Common myeloid progenitor, CD34-positive (primary cell): Measurements from ENCODE around the gene IFIT5.

Experiments
- CTCF ChIA-PET: fragments of 350-600 bp; sonication (Branson Sonifier 250); formaldehyde crosslinking; loops from one replicate; lab custom pipeline; 2021; ENCODE audit warnings: antibody characterized with exemption; lab: Charles Lee
- POLR2A ChIA-PET: fragments of 350-600 bp; sonication (Branson Sonifier 250); formaldehyde crosslinking; loops from one replicate; lab custom pipeline; 2021; ENCODE audit warnings: antibody characterized with exemption; lab: Charles Lee
- DNase-seq, 3 donors: peaks; one replicate each; pipeline versions ENCODE4 v3.0.0 to v3.0.0-alpha.2; 2013
- H3K27ac ChIP-seq, 2 experiments: 1 replicate in 1 of 2; 2 replicates in 1 of 2; pipeline ENCODE4 v1.7.0; 2013; ENCODE audit warnings: inconsistent platforms in 2 of 2, low read length in 2 of 2, mild to moderate bottlenecking in 2 of 2, low read depth in 1 of 2, moderate library complexity in 1 of 2; ENCODE audit not compliant: severe bottlenecking in 2 of 2, insufficient read depth in 1 of 2, poor library complexity in 1 of 2
- H3K27me3 ChIP-seq, 5 experiments: replicated peaks in 2 of 5; 1 replicate in 3 of 5; 2 replicates in 2 of 5; pipeline versions ENCODE4 v1.6.1 to v1.7.0; 2013; ENCODE audit warnings: low read length in 4 of 5, mild to moderate bottlenecking in 2 of 5, moderate library complexity in 2 of 5, inconsistent platforms in 1 of 5; ENCODE audit not compliant: insufficient read depth in 5 of 5, control insufficient read depth in 4 of 5
- H3K36me3 ChIP-seq, 4 experiments: 1 replicate in 2 of 4; 2 replicates in 2 of 4; pipeline versions ENCODE4 v1.6.1 to v1.7.0; 2013; ENCODE audit warnings: low read length in 3 of 4, control low read depth in 1 of 4, mild to moderate bottlenecking in 1 of 4; ENCODE audit not compliant: control insufficient read depth in 4 of 4, insufficient read depth in 4 of 4
- H3K4me1 ChIP-seq, 4 experiments: 1 replicate in 3 of 4; 2 replicates in 1 of 4; pipeline versions ENCODE4 v1.6.1 to v1.7.1; 2013; ENCODE audit warnings: low read length in 3 of 4, mild to moderate bottlenecking in 3 of 4, control low read depth in 1 of 4, inconsistent platforms in 1 of 4, moderate library complexity in 1 of 4; ENCODE audit not compliant: control insufficient read depth in 4 of 4, insufficient read depth in 4 of 4; ENCODE audit errors: control extremely low read depth in 1 of 4
- H3K4me3 ChIP-seq, 7 experiments: 1 replicate in 4 of 7; 2 replicates in 3 of 7; pipeline versions ENCODE4 v1.5.1 to v1.7.0; 2013; ENCODE audit warnings: mild to moderate bottlenecking in 7 of 7, low read length in 6 of 7, moderate library complexity in 6 of 7, inconsistent platforms in 2 of 7, low read depth in 2 of 7, control low read depth in 1 of 7; ENCODE audit not compliant: insufficient read depth in 4 of 7, control insufficient read depth in 1 of 7; ENCODE audit errors: extremely low read depth in 1 of 7
- H3K9me3 ChIP-seq, 5 experiments: 1 replicate in 4 of 5; 2 replicates in 1 of 5; pipeline versions ENCODE4 v1.6.1 to v1.7.1; 2013; ENCODE audit warnings: low read length in 4 of 5, mild to moderate bottlenecking in 2 of 5, inconsistent platforms in 1 of 5, low read depth in 1 of 5, moderate library complexity in 1 of 5; ENCODE audit not compliant: control insufficient read depth in 4 of 5, insufficient read depth in 2 of 5; ENCODE audit errors: control extremely low read depth in 1 of 5
- WGBS: methylation state at CpG from one replicate; pipeline ENCODE4 v1.1.5; 2013; ENCODE audit not compliant: insufficient coverage; 5-methylcytosine and 5-hydroxymethylcytosine counted together

The IFIT5 gene

GRCh38 chr10:89450901-89451300 lies 36.5 kb downstream of the IFIT5 start:
- ChIA-PET CTCF (interaction anchor here (0.6 to 2.1 kb wide), 2 partner anchors 16 to 90 kb away, joined by 3 to 5 read pairs; no protein-coding TSS in a partner anchor), POLR2A (no interaction called here)
- H3K9me3 ChIP-seq: no peaks in the 10 kb centered on the region
- H3K36me3 ChIP-seq: no peaks in the 10 kb centered on the region
- DNase-seq: no peak
- H3K4me1 ChIP-seq: no peaks in the 10 kb centered on the region
- no peak overlapping the region for H3K27ac ChIP-seq
- H3K27me3 ChIP-seq: no peaks in the 10 kb centered on the region
- 84% methylated on average over 2 of the region's 2 CpGs for WGBS
- H3K4me3 ChIP-seq: no peak overlapping the region

- CTCF ChIA-PET: interaction anchor here (2.1 kb wide), 1 partner anchor 14 kb away, joined by 5 read pairs; no protein-coding TSS in a partner anchor
- Histone ChIP-seq H3K27ac (no peak overlapping the region), H3K27me3 (no peaks in the 10 kb centered on the region), H3K36me3 (no peaks in the 10 kb centered on the region), H3K9me3 (no peaks in the 10 kb centered on the region), H3K4me1 (no peaks in the 10 kb centered on the region), H3K4me3 (no peak overlapping the region)
- POLR2A ChIA-PET: interaction anchor here (1.2 kb wide), 1 partner anchor 1792 kb away, joined by 3 read pairs; the partner anchor contains the start of gene PAPSS2
- no CpG with 5 or more reads among the region's 1 CpG for WGBS
- no peak for DNase-seq
Measured at GRCh38 chr10:89452193-89452592, 37.8 kb downstream of the IFIT5 start.

GRCh38 chr10:89454561-89455347 lies 40.4 kb downstream of the IFIT5 start:
- H3K27me3 ChIP-seq: no peaks in the 10 kb centered on the region
- POLR2A ChIA-PET: no interaction called here

GRCh38 chr10:89458291-89458690 lies 43.9 kb downstream of the IFIT5 start:
- no peaks in the 10 kb centered on the region for H3K9me3 ChIP-seq
- CTCF ChIA-PET: no interaction called here
- no peaks in the 10 kb centered on the region for H3K4me1 ChIP-seq
- POLR2A ChIA-PET: no interaction called here
- H3K27ac ChIP-seq: no peak overlapping the region
- H3K27me3 ChIP-seq: no peaks in the 10 kb centered on the region
- DNase-seq: no peak
- H3K4me3 ChIP-seq: no peak overlapping the region
- 75% methylated on average over 2 of the region's 3 CpGs for WGBS
- no peaks in the 10 kb centered on the region for H3K36me3 ChIP-seq

More at GRCh38 chr10:89454561-89455347, 40.4 kb downstream of the IFIT5 start:
- Histone ChIP-seq H3K36me3 (no peaks in the 10 kb centered on the region), H3K4me3 (no peak overlapping the region), H3K9me3 (no peaks in the 10 kb centered on the region), H3K27ac (no peak overlapping the region), H3K4me1 (no peaks in the 10 kb centered on the region)
- CTCF ChIA-PET: no interaction called here
- WGBS: 75% methylated on average over 1 of the region's 1 CpG
- DNase-seq: no peak

GRCh38 chr10:89458784-89459183 lies 44.4 kb downstream of the IFIT5 start:
- Histone ChIP-seq H3K27ac (no peak overlapping the region), H3K36me3 (no peaks in the 10 kb centered on the region), H3K4me1 (no peaks in the 10 kb centered on the region), H3K4me3 (no peak overlapping the region), H3K9me3 (no peaks in the 10 kb centered on the region), H3K27me3 (no peaks in the 10 kb centered on the region)
- ChIA-PET POLR2A (no interaction called here), CTCF (no interaction called here)
- DNase-seq: no peak
- WGBS: no CpG with 5 or more reads among the region's 1 CpG

- no peaks in the 10 kb centered on the region for H3K27me3 ChIP-seq
- H3K36me3 ChIP-seq: no peaks in the 10 kb centered on the region
- 94% methylated on average over 4 of the region's 6 CpGs for WGBS
- POLR2A ChIA-PET: no interaction called here
- no peak for DNase-seq
- H3K4me3 ChIP-seq: no peak overlapping the region
- H3K27ac ChIP-seq: no peak overlapping the region
- H3K4me1 ChIP-seq: no peaks in the 10 kb centered on the region
- CTCF ChIA-PET: no interaction called here
- H3K9me3 ChIP-seq: no peaks in the 10 kb centered on the region
Measured at GRCh38 chr10:89463846-89464537, 49.6 kb downstream of the IFIT5 start.

GRCh38 chr10:89465196-89465595 lies 50.8 kb downstream of the IFIT5 start:
- DNase-seq: no peak
- H3K9me3 ChIP-seq: no peaks in the 10 kb centered on the region
- ChIA-PET POLR2A (no interaction called here), CTCF (interaction anchor here (0.9 to 2.3 kb wide), 4 partner anchors 23 to 100 kb away, joined by 3 to 5 read pairs (median 4); no protein-coding TSS in a partner anchor)
- no peaks in the 10 kb centered on the region for H3K27me3 ChIP-seq
- 83% methylated on average over 2 of the region's 2 CpGs for WGBS
- H3K36me3 ChIP-seq: no peaks in the 10 kb centered on the region
- H3K4me3 ChIP-seq: no peak overlapping the region
- H3K4me1 ChIP-seq: no peaks in the 10 kb centered on the region
- H3K27ac ChIP-seq: no peak overlapping the region
